NCI-H2171 (cell line): ENCODE results near the gene TLL2.

Source experiments
- DNase-seq: peaks from one replicate; lab custom pipeline; 2025; lab: John Stamatoyannopoulos, UW

TLL2 gene

GRCh38 chr10:96421995-96422394 is 91.7 kb downstream of the TLL2 start:
- no peak for DNase-seq

DNA sequence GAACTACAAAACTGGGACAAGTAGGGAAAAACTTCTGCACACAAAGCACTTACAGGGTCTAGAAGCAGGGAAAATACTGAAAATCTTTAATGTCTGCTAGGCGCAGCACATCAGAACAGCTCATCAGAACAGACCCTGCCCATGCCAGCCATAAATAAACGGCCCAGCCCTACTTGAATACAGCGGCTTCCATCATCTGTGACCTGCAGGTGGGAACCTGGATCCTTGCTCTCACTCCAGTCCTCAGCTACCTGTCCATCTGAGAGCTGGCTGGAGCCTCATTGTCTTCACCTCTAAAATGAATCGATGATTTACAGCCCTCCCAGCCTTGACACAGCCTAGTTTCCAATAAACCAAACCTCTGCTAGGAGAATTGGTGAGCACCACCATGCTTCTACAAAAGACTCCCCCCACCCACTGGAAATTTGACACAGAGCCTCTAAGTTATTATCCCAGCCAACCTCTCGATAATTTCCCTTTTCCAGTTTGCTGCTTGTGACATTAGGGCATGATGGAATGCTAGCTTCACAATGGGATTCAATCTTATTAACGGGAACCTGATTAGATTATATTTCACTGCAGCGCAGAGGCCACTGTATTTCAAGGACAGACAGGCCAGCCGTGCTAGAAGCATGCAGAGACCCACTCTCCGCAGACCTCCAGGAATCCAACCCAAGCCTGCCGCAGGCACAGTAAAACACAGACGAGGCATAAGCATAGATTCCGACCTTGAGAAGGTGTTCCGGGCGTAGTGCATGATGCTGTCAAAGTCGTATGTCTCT is 93.3 kb downstream of the TLL2 start:
- DNase-seq, result no peak

- no peak for DNase-seq
Observed at GRCh38 chr10:96419351-96419750, 94.4 kb downstream of the TLL2 start.

DNA sequence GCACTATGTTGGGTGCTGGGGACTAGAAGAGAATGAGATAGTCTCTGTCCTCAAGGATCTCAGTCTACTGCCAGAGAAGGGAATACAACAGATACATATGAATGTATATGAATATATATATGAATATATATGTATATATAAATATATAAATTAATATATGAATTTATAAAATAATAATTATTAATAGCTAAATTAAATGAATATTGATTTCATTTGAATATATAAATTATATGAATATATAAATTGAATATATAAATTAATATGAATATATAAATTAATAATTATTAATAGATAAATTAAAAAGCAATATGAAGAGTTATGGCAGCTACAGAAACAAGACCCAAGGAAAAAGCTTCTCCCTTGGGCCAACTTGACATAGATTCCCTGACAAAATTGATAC is 95.1 kb downstream of the TLL2 start:
- DNase-seq, result no peak

DNA sequence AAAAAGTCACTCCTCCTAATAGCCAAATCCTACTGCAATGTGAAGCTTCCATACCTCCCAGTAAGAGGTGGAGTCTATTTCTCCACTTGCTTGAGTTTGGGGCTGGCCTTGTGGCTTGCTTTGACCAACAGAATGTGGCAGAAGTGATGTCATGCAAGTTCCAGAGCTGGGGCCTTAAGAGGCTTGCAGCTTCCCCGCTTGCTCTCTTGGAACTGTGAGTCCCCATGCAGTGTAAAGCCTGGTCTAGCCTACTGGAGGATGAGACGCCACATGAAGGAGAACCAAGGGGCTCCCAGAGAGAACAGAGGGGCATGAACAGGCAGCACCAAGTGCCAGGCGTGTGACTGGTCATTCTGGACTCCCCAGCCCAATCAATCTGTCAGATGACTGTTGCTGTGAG is 96.3 kb downstream of the TLL2 start:
- DNase-seq, result no peak

GRCh38 chr10:96416643-96417042 is 97.1 kb downstream of the TLL2 start:
- no peak for DNase-seq

DNA sequence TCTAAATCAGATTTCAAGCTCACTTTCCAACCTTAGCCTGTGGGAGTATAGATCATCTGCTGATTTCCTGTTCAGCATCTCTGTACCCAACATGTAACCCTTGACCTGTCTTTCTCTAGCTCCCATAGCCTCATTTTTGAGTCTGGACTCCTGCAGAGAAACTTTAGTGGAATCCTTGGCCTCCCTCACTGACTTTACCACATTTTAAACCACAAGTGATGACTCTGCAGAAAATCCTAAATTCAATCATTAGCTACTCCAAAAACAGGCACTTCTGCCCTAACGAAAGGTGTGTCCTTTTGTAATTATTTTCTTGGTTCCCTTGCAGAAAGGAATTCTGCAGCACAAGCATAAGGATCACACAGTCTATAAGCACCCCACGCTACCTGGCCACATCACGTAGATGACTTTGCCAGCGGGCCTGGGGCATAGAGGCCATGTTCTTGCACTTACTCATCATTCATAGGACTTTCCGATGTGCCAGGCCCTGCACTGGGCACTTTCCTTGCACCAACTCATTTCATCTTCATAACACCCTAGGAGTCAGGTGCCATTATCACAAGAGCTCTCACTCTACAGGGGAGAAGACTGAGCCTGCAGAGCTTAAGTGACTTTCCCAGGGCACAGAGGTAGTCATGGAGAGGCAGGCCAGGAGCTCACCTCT is 97.7 kb downstream of the TLL2 start:
- no peak for DNase-seq

GRCh38 chr10:96415150-96415890 is 98.4 kb downstream of the TLL2 start:
- no peak for DNase-seq

GRCh38 chr10:96414303-96414702 is 99.4 kb downstream of the TLL2 start:
- no peak for DNase-seq

DNA sequence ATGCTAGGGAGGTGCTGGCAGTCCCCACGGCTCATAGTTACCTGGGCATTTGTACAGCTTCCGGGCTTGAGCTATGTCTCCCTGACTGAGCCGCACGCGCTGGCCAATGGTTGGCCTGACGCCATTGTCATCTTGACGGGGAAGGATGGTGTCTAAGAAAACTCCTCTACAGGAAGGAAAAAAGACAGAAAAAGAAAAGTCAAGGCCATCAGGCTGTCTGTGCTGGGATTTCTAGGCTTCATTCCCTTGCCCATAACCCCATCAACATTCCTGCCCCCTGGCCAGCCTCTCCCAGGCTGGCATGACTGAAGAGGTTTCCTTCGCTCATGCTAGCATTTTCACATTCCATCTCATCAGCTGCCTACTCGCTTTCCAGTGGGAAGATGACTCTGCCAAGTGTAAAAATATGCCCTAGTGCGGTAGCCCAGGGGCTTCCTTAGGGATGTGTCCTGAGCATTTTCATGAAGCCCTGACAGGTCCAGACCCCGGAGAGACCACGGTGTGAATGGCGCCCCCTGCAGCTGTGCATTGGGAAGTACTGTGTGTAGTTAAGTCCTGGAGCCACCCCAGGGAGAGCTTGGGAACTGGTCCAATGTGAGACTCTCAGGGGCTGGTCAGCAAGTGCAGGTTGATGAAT is 100.5 kb downstream of the TLL2 start:
- no peak for DNase-seq

- DNase-seq, result no peak
Observed at GRCh38 chr10:96411716-96412320, 101.9 kb downstream of the TLL2 start.

GRCh38 chr10:96410296-96410695 is 103.4 kb downstream of the TLL2 start:
- no peak for DNase-seq

- no peak for DNase-seq
Observed at GRCh38 chr10:96408201-96408600, 105.5 kb downstream of the TLL2 start.

DNA sequence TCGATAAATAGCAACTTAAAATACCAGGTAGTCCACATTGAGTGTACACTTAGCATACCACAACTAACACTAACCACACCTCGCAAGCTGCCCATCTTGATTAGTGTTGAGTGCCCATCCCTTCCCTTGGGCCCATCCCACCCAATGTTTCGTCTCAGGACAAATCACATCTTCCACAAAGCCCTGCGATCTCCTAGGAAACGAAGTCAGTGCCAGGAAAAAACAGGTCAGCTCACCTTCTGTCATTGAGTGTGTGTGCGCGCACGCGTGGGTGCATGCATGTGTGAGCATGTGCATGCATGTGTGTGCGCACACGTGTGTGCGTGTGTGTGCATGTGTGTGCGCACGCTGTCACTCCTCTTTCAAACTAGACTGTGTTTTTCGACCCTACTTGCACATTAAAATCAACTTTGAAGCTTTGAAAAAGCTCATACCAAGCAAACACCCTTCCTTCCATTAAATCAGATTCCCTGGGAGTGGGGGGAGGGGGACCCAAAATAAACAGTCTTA is 106.1 kb downstream of the TLL2 start:
- no peak for DNase-seq

- DNase-seq, result no peak
Observed at GRCh38 chr10:96406091-96406490, 107.6 kb downstream of the TLL2 start.

- DNase-seq, result no peak
Observed at GRCh38 chr10:96402417-96403305, 111.1 kb downstream of the TLL2 start.

- no peak for DNase-seq
Observed at GRCh38 chr10:96401036-96401435, 112.7 kb downstream of the TLL2 start.

- no peak for DNase-seq
Observed at GRCh38 chr10:96400465-96400864, 113.3 kb downstream of the TLL2 start.

DNA sequence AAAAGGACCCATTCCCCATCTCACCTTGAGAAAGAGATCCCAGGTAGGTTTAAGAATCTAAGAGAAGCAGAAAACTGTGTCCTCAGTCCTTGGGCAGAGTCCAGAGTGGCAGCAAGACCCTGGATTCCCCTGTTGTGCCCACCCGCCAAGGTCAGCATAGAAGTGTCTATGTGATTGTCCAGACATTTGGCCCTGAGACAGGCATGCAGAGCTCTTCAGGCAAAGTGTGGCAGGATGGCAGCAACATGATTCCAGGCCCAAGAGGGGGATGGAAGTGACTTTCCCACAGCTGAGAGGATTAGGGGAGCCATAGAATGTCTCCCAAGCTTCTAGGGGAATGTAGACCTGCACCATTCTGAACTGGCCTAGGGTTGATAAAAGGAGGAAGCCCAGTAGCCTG is 115.8 kb downstream of the TLL2 start:
- DNase-seq, result no peak

DNA sequence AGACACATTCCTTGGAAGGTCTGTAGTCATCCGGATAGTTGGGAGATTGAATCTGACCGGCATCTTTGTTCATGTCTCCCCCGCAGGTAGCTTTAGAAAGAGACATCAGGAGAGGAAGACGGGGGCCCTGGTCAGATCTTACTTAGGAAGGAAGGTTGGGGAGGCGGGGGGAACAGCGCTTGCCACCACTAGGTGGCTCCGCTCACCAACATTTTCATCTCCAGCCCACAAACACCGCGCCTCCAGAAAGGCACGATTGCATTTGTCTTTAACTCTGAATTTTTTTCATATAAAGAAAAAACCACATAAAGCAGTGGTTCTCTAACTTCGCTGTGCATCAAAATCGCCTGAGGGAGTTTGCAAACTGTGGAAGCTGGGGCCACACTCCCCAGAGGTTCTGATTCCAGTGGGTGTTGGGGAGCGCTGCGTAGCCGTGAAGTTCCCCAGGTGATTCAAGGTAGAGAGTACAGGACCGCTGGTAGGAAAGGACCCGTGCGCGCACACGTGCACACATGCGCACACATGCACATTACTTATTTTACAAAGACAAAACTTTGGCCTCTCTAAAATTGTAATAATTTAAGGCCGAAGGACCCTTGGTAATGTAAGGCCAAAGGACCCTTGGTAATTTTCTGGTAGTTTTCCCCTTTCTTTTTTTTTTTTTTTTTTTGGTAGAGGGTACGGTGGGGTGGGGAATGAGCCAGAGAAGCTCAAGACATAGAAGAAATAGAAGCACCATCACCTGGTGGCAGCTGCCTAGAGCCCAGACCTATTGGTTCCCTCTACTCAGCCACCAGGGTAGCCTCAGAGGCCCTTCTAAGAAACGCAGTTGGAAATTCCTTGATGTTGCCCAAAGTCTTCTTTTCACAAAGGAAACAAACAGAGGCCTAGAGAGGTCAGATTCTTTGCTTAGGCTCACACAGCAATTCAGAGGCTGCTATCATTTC is 117.5 kb downstream of the TLL2 start:
- DNase-seq, result peak; percentile 22
